NT2/D1 (cell line): Measurements from ENCODE around the gene AK4.

ENCODE experiments used
- SUZ12 ChIP-seq: IDR thresholded peaks from 2 replicates; pipeline ENCODE4 v1.6.1; 2011; ENCODE audit not compliant: insufficient read length, insufficient read depth; ENCODE audit errors: extremely low read depth
- ZNF274 ChIP-seq: IDR thresholded peaks from 2 replicates; pipeline ENCODE4 v1.6.1; 2011; ENCODE audit warnings: mild to moderate bottlenecking, low read depth, low read length

- TF ChIP-seq ZNF274 (no peak), SUZ12 (no peak)
Measured at GRCh38 chr1:65141394-65141793, 6.6 kb upstream of the AK4 start.
